ENCODE results near the gene SNPH.
A peak's percentile ranks its signal among the peaks of the same experiment; 100 is the strongest.

SNPH gene

GRCh38 chr20:1325173-1326030 lies 59.3 kb downstream of the SNPH start:
- DNase-seq, result peak; percentile 67 to 97 (median 92)

GRCh38 chr20:1326031-1326930 lies 60.2 kb downstream of the SNPH start:
- no peak for DNase-seq

GRCh38 chr20:1327241-1327653 lies 61.2 kb downstream of the SNPH start:
- no peak for DNase-seq

- DNase-seq, result no peak
Observed at GRCh38 chr20:1327827-1328679, 62.0 kb downstream of the SNPH start.

- no peak for DNase-seq
Observed at GRCh38 chr20:1328680-1329330, 62.7 kb downstream of the SNPH start, which contains the start of gene SDCBP2. SDCBP2 (minus strand) TSS chr20:1329139; CDS start chr20:1320416, 8,723 bp downstream.

- DNase-seq, result peak in 5 of 14 donors; percentile 18 to 74 (median 44)
Observed at GRCh38 chr20:1330075-1330830, 64.2 kb downstream of the SNPH start.

GRCh38 chr20:1331101-1331500 lies 65.0 kb downstream of the SNPH start:
- DNase-seq, result no peak

GRCh38 chr20:1331801-1332453 lies 65.8 kb downstream of the SNPH start:
- DNase-seq, result no peak

- DNase-seq, result no peak
Observed at GRCh38 chr20:1332749-1333300, 66.7 kb downstream of the SNPH start.

GRCh38 chr20:1333462-1334369 lies 67.6 kb downstream of the SNPH start:
- no peak for DNase-seq

- no peak for DNase-seq
Observed at GRCh38 chr20:1334370-1334731, 68.3 kb downstream of the SNPH start.

- no peak for DNase-seq
Observed at GRCh38 chr20:1334761-1335160, 68.7 kb downstream of the SNPH start.

- no peak for DNase-seq
Observed at GRCh38 chr20:1335961-1336698, 70.0 kb downstream of the SNPH start.

GRCh38 chr20:1336699-1337367 lies 70.7 kb downstream of the SNPH start:
- peak in 7 of 14 donors; percentile 19 to 76 (median 35) for DNase-seq

GRCh38 chr20:1337441-1337840 lies 71.3 kb downstream of the SNPH start:
- no peak for DNase-seq

GRCh38 chr20:1338096-1338495 lies 72.0 kb downstream of the SNPH start:
- no peak for DNase-seq

- no peak for DNase-seq
Observed at GRCh38 chr20:1338801-1339200, 72.7 kb downstream of the SNPH start.

Measured in C1 segment of cervical spinal cord (tissue), 14 donors.